NOMO-1 treated with dmso at 0.1 percent for 144 hours (cell line): Measurements from ENCODE around the gene GPR42.
"Not testable (repeated sequence)": the region's sequence is repeated elsewhere in the genome, so short reads cannot be mapped to it uniquely, and the experiment has no call there.

Experiments used
- DNase-seq: peaks from one replicate; lab custom pipeline; 2025; ENCODE audit not compliant: unreplicated experiment; lab: John Stamatoyannopoulos, UW

GPR42 gene

GRCh38 chr19:35392742-35393715 lies 22.2 kb downstream of the GPR42 start:
- no peak for DNase-seq

- no peak for DNase-seq
Measured at GRCh38 chr19:35395382-35396199, 24.7 kb downstream of the GPR42 start.

- no peak for DNase-seq
Measured at GRCh38 chr19:35396240-35396885, 25.5 kb downstream of the GPR42 start.

- DNase-seq, result no peak
Measured at GRCh38 chr19:35397064-35397463, 26.2 kb downstream of the GPR42 start.

GRCh38 chr19:35398570-35398969 lies 27.7 kb downstream of the GPR42 start:
- DNase-seq, result no peak

- DNase-seq, result no peak
Measured at GRCh38 chr19:35399231-35399630, 28.4 kb downstream of the GPR42 start.

GRCh38 chr19:35399948-35400772 lies 29.3 kb downstream of the GPR42 start:
- DNase-seq, result no peak

GRCh38 chr19:35400773-35401100 lies 29.9 kb downstream of the GPR42 start:
- DNase-seq, result no peak

- not testable (repeated sequence) for DNase-seq
Measured at GRCh38 chr19:35401416-35401815, 30.5 kb downstream of the GPR42 start.

GRCh38 chr19:35403116-35403760 lies 32.4 kb downstream of the GPR42 start:
- no peak for DNase-seq

GRCh38 chr19:35404879-35405622 lies 34.2 kb downstream of the GPR42 start:
- no peak for DNase-seq

- DNase-seq, result no peak
Measured at GRCh38 chr19:35407619-35408018, 36.8 kb downstream of the GPR42 start.

GRCh38 chr19:35408284-35409171 lies 37.7 kb downstream of the GPR42 start:
- DNase-seq, result peak; percentile 1

- DNase-seq, result no peak
Measured at GRCh38 chr19:35409191-35409590, 38.3 kb downstream of the GPR42 start.

GRCh38 chr19:35410487-35410886 lies 39.6 kb downstream of the GPR42 start:
- DNase-seq, result no peak

GRCh38 chr19:35414442-35414841 lies 43.6 kb downstream of the GPR42 start:
- DNase-seq, result no peak

GRCh38 chr19:35416331-35416730 lies 45.5 kb downstream of the GPR42 start:
- DNase-seq, result no peak

GRCh38 chr19:35417278-35417677 lies 46.4 kb downstream of the GPR42 start:
- no peak for DNase-seq
